Subcutaneous abdominal adipose tissue (tissue), 5 donors: Measurements from ENCODE around the gene ZSWIM6.

Experiments used
- H3K27ac ChIP-seq: one replicate; pipeline ENCODE4 v1.7.0; 2013; ENCODE audit warnings: low read depth, mild to moderate bottlenecking, inconsistent platforms, low read length, moderate library complexity
- H3K27me3 ChIP-seq, 5 donors: one replicate each; pipeline ENCODE4 v1.7.0; 2013; ENCODE audit warnings: low read length in 5 of 5, inconsistent platforms in 1 of 5; ENCODE audit not compliant: control insufficient read depth in 5 of 5, insufficient read depth in 4 of 5
- H3K36me3 ChIP-seq, 5 donors: one replicate each; pipeline ENCODE4 v1.7.0; 2013; ENCODE audit warnings: low read length in 5 of 5; ENCODE audit not compliant: control insufficient read depth in 5 of 5, insufficient read depth in 5 of 5
- H3K4me1 ChIP-seq, 5 donors: one replicate each; pipeline ENCODE4 v1.7.0; 2013; ENCODE audit warnings: low read length in 5 of 5, mild to moderate bottlenecking in 3 of 5, moderate library complexity in 1 of 5; ENCODE audit not compliant: control insufficient read depth in 5 of 5, insufficient read depth in 5 of 5
- H3K4me3 ChIP-seq, 5 donors: one replicate each; pipeline ENCODE4 v1.7.0; 2013; ENCODE audit warnings: low read length in 5 of 5, low read depth in 1 of 5
- H3K9ac ChIP-seq, 5 donors: one replicate each; pipeline ENCODE4 v1.7.0; 2013; ENCODE audit warnings: low read length in 5 of 5, mild to moderate bottlenecking in 4 of 5, moderate library complexity in 3 of 5
- H3K9me3 ChIP-seq, 5 donors: one replicate each; pipeline ENCODE4 v1.7.0; 2013; ENCODE audit warnings: low read length in 5 of 5; ENCODE audit not compliant: control insufficient read depth in 5 of 5
- donor health status: healthy.
- donor health status: healthy.
- donor health status: healthy.
- donor health status: healthy.
- donor health status: healthy.

The ZSWIM6 gene

DNA sequence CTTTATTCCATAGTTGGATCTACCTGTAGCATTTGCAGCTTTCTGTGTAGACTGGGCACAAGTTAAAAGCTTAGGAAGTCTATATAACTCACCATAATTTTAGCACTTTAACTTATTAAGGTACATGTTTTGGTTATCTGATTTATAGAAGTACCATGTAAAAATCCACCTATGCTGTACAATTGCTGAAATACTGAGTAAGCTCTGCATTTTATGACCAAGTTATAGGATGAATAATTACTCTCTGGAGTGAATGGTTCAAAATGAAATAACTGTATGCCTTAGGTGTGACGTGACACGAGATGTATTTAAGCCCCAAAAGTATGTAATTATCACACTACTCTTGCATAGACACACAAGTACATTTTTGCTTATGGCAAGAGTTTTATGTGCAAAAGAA, 22.1 kb downstream of the ZSWIM6 start:
- Histone ChIP-seq H3K27me3 (no peaks in the 10 kb centered on the region), H3K4me3 (no peak overlapping the region), H3K27ac (no peak overlapping the region), H3K9me3 (peaks cover 0 to 9% (median 5%) of the 10 kb centered on the region in 5 donors), H3K4me1 (peaks cover 0 to 21% (median 6%) of the 10 kb centered on the region in 5 donors), H3K36me3 (no peaks in the 10 kb centered on the region), H3K9ac (no peak overlapping the region)

DNA sequence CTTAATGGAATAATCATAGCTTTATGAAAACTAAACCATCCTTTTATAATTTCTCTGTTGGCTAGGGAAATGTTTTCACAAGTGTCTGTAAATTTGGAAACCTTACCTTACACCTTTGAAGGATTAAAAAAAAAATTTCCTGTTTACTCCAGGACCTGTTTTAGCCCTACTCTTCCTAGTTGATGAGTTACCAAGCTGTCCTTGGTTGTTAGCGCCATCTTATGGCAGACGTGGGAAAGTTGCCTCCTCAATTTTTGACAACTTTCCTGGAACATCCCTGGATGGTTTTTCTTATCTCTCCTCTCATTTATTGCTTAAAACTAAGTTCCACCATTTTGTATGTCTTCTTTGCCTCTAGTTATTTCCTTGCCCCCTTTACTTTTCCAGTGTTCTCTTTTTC, 25.7 kb downstream of the ZSWIM6 start:
- H3K9ac ChIP-seq: no peak overlapping the region
- no peak overlapping the region for H3K4me3 ChIP-seq
- no peaks in the 10 kb centered on the region for H3K36me3 ChIP-seq
- H3K9me3 ChIP-seq: peaks cover 0 to 9% (median 5%) of the 10 kb centered on the region in 5 donors
- H3K27ac ChIP-seq: no peak overlapping the region
- peaks cover 0 to 9% (median 2%) of the 10 kb centered on the region in 5 donors for H3K4me1 ChIP-seq
- no peaks in the 10 kb centered on the region for H3K27me3 ChIP-seq

DNA sequence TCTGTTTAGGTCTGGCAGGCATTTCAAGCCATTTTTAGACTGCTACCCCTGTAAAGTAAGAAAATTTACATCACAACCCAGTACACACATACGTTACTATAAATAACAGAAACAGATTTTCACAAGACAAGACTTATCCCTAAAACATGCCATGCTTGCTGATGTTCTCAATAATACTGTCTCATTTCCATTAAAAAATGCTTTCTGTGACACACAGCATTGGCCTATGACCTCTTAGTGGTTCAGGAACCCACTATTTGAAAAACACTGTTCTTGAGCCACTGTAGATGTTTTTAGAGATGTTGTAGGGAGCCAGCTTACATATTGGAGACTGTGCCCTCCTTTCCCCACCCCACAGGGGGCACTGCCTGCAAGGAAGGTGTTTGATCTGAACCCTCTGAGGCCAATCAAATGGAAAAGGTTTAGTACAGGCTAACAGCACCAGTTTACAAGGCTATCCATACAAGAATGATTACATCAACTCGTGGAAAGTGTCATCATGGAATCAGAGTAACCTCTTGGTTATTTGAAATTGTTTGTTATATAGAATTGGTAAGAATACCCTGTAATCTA, 30.8 kb downstream of the ZSWIM6 start:
- Histone ChIP-seq H3K36me3 (no peaks in the 10 kb centered on the region), H3K27me3 (no peaks in the 10 kb centered on the region), H3K27ac (no peak overlapping the region), H3K9ac (no peak overlapping the region), H3K4me3 (no peak overlapping the region), H3K9me3 (peaks cover 0 to 3% (median under 1%) of the 10 kb centered on the region in 5 donors), H3K4me1 (peaks cover 0 to 12% (median 0%) of the 10 kb centered on the region in 5 donors)

DNA sequence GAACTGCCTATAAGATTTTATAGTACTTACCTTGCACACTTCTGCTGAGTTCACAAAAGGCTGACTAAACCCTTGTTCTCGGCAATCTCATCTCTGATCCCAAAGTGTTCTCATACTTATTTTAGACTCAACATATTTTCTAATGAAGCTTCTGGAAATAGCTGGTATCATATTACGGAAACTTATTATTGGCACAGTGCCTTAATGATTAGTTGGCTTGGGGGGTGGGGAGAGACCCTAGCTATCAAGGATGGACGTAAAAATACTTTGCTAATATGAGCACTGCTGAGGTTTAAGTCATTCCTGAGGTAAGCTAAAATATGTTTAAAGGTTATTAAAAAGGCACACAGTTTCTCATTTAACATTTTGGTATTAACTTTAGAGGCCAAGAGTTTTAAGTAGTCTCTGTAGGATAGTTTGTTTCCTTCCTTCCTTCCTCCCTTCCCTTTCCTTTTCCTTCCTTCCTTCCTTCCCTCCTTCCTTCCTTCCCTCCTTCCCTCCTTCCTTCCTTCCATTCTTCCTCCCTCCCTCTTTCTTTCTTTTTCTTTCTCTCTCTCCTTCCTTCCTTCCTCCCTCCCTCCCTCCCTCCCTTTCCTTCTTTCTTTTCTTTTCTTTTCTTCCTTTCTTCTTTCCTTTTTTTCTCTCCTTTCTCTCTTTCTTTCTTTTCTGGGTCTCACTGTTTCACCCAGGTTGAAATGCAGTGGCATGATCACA, 31.5 kb downstream of the ZSWIM6 start:
- Histone ChIP-seq H3K27me3 (no peaks in the 10 kb centered on the region), H3K9me3 (no peaks in the 10 kb centered on the region), H3K4me1 (peaks cover 0 to 12% (median 0%) of the 10 kb centered on the region in 5 donors), H3K36me3 (no peaks in the 10 kb centered on the region), H3K4me3 (no peak overlapping the region), H3K27ac (no peak overlapping the region), H3K9ac (no peak overlapping the region)

DNA sequence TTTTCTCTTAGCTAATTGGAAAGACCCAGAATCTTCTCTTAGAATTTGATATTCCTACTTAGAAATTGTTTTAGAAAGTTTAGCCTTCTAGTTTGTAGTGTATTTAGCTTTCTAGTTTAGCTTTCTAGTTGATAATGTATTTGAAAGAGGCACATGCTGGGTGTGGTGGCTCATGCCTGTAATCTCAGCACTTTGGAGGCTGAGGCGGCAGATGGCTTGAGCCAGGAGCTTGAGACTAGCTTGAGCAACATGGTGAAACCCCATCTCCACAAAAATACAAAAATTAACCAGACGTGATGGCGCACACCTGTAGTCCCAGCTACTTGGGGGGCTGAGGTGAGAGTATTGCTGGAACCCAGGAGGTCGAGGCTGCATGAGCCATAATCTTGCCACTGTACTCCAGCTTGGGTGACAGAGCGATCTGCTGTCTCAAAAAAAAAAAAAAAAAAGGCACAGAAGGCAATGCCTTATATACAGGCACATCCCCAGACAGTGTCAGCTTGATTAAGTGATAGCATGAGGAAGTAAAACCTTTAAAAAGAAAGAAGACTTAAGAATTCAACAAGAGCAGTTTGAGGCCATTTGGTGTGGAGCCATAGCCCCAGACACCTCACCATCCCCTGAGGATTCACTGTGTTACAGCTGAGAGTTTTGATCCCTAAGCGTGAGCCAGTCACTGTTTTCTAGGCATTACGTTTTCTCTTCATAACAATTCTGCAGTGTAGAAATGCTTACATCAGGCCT, 34.6 kb downstream of the ZSWIM6 start:
- no peak overlapping the region for H3K4me3 ChIP-seq
- peaks cover 0 to 28% (median 5%) of the 10 kb centered on the region in 5 donors for H3K4me1 ChIP-seq
- H3K9ac ChIP-seq: no peak overlapping the region
- no peaks in the 10 kb centered on the region for H3K9me3 ChIP-seq
- H3K27ac ChIP-seq: no peak overlapping the region
- no peaks in the 10 kb centered on the region for H3K27me3 ChIP-seq
- H3K36me3 ChIP-seq: peaks cover 0 to 2% (median 0%) of the 10 kb centered on the region in 5 donors

DNA sequence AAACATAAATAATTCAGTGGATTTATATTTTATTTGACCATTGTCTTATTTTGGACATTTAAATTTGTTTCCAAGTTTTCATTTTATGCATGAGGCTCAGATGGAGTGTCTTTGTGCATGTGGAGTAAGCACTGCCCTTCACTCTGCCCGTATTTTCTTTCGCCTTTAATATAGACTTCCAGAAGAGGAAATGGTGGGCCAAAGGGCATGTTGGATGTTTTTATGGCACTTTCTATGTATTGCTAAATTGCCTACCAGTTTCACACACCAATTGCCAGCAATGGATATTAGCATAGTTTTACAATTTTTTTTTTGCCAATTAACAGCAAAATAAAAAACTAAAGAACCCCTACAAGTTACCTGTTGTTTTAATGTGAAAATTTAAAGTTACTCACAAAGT, 38.4 kb downstream of the ZSWIM6 start:
- Histone ChIP-seq H3K27me3 (no peaks in the 10 kb centered on the region), H3K27ac (no peak overlapping the region), H3K4me3 (no peak overlapping the region), H3K9me3 (no peaks in the 10 kb centered on the region), H3K9ac (no peak overlapping the region), H3K36me3 (peaks cover 0 to 2% (median 0%) of the 10 kb centered on the region in 5 donors), H3K4me1 (peaks cover 0 to 30% (median 5%) of the 10 kb centered on the region in 5 donors)

DNA sequence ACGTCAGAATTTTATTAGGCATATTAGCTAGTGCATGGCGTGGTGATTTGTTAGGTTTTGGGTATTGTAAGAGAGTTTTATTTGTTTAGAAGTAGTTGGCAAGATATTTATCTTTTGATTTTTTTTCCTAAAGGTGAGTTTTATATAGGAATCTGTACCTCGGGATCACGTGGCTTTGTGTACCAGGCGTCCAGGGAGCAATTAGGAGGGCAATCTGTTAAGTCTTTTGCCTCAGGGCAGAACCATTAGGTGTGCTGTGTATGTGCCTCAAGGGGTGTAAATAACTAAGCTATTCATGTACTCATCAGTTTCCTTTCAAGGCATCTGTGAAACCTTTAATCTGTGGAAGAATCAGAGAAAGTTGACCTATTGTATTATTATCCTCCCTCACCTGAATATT, 39.4 kb downstream of the ZSWIM6 start:
- Histone ChIP-seq H3K27ac (no peak overlapping the region), H3K4me3 (no peak overlapping the region), H3K9me3 (no peaks in the 10 kb centered on the region), H3K9ac (no peak overlapping the region), H3K27me3 (no peaks in the 10 kb centered on the region), H3K4me1 (peaks cover 0 to 30% (median 5%) of the 10 kb centered on the region in 5 donors), H3K36me3 (peaks cover 0 to 2% (median 0%) of the 10 kb centered on the region in 5 donors)

DNA sequence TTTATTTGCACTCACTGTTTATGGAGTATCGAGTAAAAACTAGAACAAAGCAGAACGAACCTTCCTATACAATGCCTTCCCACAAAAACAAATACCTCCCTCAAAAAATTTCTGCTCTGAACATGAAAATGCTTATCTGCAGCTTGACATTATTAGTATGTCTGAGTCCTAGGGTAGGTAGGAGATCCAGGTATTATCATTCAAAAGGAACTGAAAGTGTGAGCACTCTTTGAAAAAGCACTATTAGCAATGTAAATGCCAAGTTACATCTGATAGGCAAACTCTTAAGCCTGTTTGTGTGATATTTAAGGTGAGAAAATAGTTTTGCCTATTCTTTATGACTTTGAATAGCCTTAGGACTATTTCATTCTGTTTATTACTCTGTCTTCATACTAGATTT, 47.6 kb downstream of the ZSWIM6 start:
- Histone ChIP-seq H3K4me3 (no peak overlapping the region), H3K9ac (no peak overlapping the region), H3K9me3 (no peaks in the 10 kb centered on the region), H3K36me3 (no peaks in the 10 kb centered on the region), H3K27ac (no peak overlapping the region), H3K27me3 (no peaks in the 10 kb centered on the region), H3K4me1 (no peaks in the 10 kb centered on the region)

DNA sequence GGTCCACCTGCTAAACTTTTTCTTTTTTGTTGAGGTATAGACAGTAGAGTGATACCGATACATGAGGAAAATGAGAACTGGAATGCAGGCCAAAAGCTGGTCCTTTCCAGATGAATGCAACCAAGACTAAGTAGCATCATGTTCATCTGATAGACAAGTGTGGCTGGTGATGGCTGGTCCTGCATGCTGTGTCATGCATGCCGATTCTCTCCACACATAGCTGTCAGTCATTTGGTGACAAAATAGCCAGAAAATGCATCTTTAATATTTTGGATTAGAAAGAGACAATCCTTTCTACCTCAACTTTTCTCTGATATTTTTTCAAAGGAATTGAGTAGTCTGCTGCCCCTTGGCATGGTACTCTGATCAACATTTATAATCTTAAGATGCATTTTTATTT, 49.9 kb downstream of the ZSWIM6 start:
- Histone ChIP-seq H3K9ac (no peak overlapping the region), H3K9me3 (no peaks in the 10 kb centered on the region), H3K27me3 (no peaks in the 10 kb centered on the region), H3K4me3 (no peak overlapping the region), H3K36me3 (no peaks in the 10 kb centered on the region), H3K4me1 (peaks cover 0 to 6% (median 0%) of the 10 kb centered on the region in 5 donors), H3K27ac (no peak overlapping the region)

DNA sequence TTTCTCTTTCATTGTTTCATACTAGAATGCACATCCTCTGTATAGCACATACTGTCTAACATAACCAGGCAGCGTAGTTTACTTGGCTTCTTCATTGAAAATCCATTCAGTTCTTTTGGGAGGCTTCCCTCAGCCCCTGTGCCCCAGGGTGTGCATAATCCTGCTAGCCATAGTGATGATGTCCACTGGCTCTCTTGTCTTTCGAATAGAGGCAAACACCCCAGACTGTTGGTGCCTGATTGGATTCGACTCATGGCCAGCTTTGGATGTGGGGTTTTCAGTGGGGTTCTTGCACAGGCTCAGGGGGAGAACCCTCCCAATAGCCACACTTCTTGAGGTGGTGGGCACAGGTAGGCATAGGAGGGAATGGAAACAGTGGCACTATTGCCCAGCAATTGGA, 53.6 kb downstream of the ZSWIM6 start:
- H3K9ac ChIP-seq: no peak overlapping the region
- no peaks in the 10 kb centered on the region for H3K27me3 ChIP-seq
- no peaks in the 10 kb centered on the region for H3K9me3 ChIP-seq
- H3K27ac ChIP-seq: no peak overlapping the region
- H3K36me3 ChIP-seq: no peaks in the 10 kb centered on the region
- H3K4me1 ChIP-seq: peaks cover 0 to 6% (median 0%) of the 10 kb centered on the region in 5 donors
- H3K4me3 ChIP-seq: no peak overlapping the region
